Temporal lobe (tissue), 2 donors: ENCODE results near the gene KRTAP19-6. TPM values are rescaled to one million over a fixed set of nuclear protein-coding genes. Genes with fewer than 3 reads are reported as not detected.

Source experiments
- small RNA-seq: library from RNA; depleted of rRNA; stranded (forward); fragments of <200 nt; gene quantifications from one replicate; pipeline ENCODE3, GENCODE V24; 2014; ENCODE audit warnings: low replicate concordance
- total RNA-seq: library from RNA; depleted of rRNA; stranded (reverse); fragments of >200 nt; gene quantifications from one replicate; pipeline ENCODE4 v1.2.3, GENCODE V29; 2014

Gene KRTAP19-6
- total RNA-seq, 1 donor from 2014 or later, result not detected

Small RNAs within 50 kb of the gene (small RNA-seq; reads per million reads assigned to genes)
- gene AP000567.1 (not detected), gene KRTAP19-10P (not detected), gene KRTAP19-11P (not detected), gene KRTAP19-9P (not detected), gene KRTAP22-2 (not detected)

Other genes with a start within 250 kb of the KRTAP19-6 start
- not detected for gene KRTAP26-1, start 221.5 kb downstream of the KRTAP19-6 start, total RNA-seq
- gene KRTAP27-1, start 204.2 kb downstream of the KRTAP19-6 start, total RNA-seq, result not detected
- not detected for gene KRTAP23-1, start 193.3 kb downstream of the KRTAP19-6 start, total RNA-seq
- gene KRTAP13-2, start 169.6 kb downstream of the KRTAP19-6 start, total RNA-seq, result not detected
- not detected for gene KRTAP13-1, start 145.8 kb downstream of the KRTAP19-6 start, total RNA-seq
- not detected for gene KRTAP13-3, start 115.9 kb downstream of the KRTAP19-6 start, total RNA-seq
- not detected for gene KRTAP13-4, start 111.6 kb downstream of the KRTAP19-6 start, total RNA-seq
- not detected for gene KRTAP15-1, start 101.6 kb downstream of the KRTAP19-6 start, total RNA-seq
- not detected for gene KRTAP19-1, start 61.5 kb downstream of the KRTAP19-6 start, total RNA-seq
- gene KRTAP19-2, start 54.4 kb downstream of the KRTAP19-6 start, total RNA-seq, result not detected
- gene KRTAP19-3, start 49.9 kb downstream of the KRTAP19-6 start, total RNA-seq, result not detected
- gene KRTAP19-4, start 44.7 kb downstream of the KRTAP19-6 start, total RNA-seq, result not detected
- not detected for gene KRTAP19-5, start 39.7 kb downstream of the KRTAP19-6 start, total RNA-seq
- gene KRTAP19-7, start 19.4 kb upstream of the KRTAP19-6 start, total RNA-seq, result not detected
- gene KRTAP22-2, start 48.5 kb upstream of the KRTAP19-6 start, total RNA-seq, result not detected
- gene KRTAP6-3, start 50.6 kb upstream of the KRTAP19-6 start, total RNA-seq, result not detected
- not detected for gene KRTAP6-2, start 57.0 kb upstream of the KRTAP19-6 start, total RNA-seq
- gene KRTAP22-1, start 59.2 kb upstream of the KRTAP19-6 start, total RNA-seq, result not detected
- not detected for gene KRTAP6-1, start 72.1 kb upstream of the KRTAP19-6 start, total RNA-seq
- not detected for gene KRTAP20-1, start 74.6 kb upstream of the KRTAP19-6 start, total RNA-seq
- gene KRTAP20-4, start 78.8 kb upstream of the KRTAP19-6 start, total RNA-seq, result not detected
- not detected for gene KRTAP20-2, start 93.3 kb upstream of the KRTAP19-6 start, total RNA-seq
- not detected for gene KRTAP20-3, start 101.0 kb upstream of the KRTAP19-6 start, total RNA-seq
- gene KRTAP21-3, start 176.9 kb upstream of the KRTAP19-6 start, total RNA-seq, result not detected
- not detected for gene KRTAP21-2, start 205.4 kb upstream of the KRTAP19-6 start, total RNA-seq
- not detected for gene KRTAP21-1, start 213.6 kb upstream of the KRTAP19-6 start, total RNA-seq